ENCODE data around the gene AGPAT3. TPM values are rescaled to one million over a fixed set of nuclear protein-coding genes. Genes with fewer than 3 reads are reported as not detected.
A peak's percentile ranks its signal among the peaks of the same experiment; 100 is the strongest.
"Not testable (repeated sequence)": the region's sequence is repeated elsewhere in the genome, so short reads cannot be mapped to it uniquely, and the experiment has no call there.

The AGPAT3 gene
- total and polyA plus RNA-seq, 8 donors: 9.9 to 83.1 (median 36.7) TPM

DNA sequence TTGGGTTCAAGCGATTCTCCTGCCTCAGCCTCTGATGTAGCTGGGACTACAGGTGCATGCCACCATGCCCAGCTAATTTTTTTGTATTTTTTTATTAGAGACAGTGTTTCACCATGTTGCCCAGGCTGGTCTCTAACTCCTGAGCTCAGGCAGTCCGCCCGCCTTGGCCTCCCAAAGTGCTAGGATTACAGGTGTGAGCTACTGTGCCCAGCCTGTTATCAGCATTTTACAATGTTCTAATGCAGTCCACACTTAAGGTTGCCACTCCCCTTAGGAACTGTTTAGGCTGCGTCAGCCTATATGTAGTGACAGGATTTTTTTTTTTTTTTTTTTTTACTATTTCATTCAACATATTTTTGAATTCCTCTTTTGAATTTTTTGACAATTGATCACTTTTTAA is 30.2 kb downstream of the AGPAT3 start:
- peak; percentile 55 to 62 for DNase-seq
- Histone ChIP-seq H3K4me1 (peaks cover 25 to 53% (median 34%) of the 10 kb centered on the region in 4 donors), H3K9me3 (no peaks in the 10 kb centered on the region), H3K27ac (peak overlapping the region in 1 of 5 donors; percentile 12), H3K36me3 (peaks cover 0 to 18% (median 11%) of the 10 kb centered on the region in 4 donors), H3K4me3 (no peak overlapping the region), H3K27me3 (no peaks in the 10 kb centered on the region)
- intact Hi-C loops (cut with DNase I; ENCODE audit: low total_unique reads): no loop called here
- whole genome bisulfite sequencing, 5 donors: 50 to 81% (median 58%) methylated on average over 4 of the region's 4 CpGs
- no peak for TF ChIP-seq POLR2A (IDR thresholded peaks at IDR 0.05)
- peak in 1 of 3 donors; percentile 37 for TF ChIP-seq POLR2AphosphoS5 (IDR thresholded peaks at IDR 0.05)

DNA sequence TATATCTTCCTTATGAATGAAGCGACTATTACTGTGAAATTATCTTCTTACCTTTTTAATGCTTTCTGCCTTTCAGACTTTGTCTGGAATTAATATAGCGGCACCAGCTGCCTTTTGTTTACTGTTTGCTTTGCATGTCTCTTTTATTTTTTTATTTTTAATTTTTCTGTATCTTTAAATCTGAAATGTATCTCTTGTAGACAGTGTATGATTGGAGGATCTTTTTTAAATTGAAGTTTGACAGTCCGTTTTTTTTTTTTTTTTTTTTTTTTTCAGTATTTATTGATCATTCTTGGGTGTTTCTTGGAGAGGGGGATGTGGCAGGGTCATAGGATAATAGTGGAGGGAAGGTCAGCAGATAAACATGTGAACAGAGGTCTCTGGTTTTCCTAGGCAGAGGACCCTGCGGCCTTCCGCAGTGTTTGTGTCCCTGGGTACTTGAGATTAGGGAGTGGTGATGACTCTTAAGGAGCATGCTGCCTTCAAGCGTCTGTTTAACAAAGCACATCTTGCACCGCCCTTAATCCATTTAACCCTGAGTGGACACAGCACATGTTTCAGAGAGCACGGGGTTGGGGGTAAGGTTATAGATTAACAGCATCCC is 31.8 kb downstream of the AGPAT3 start:
- H3K4me3 ChIP-seq; H3K27ac ChIP-seq; H3K9me3 ChIP-seq; intact Hi-C loops (cut with DNase I; ENCODE audit: low total_unique reads); H3K27me3 ChIP-seq; DNase-seq: not testable (repeated sequence)
- H3K36me3 ChIP-seq: peaks cover 0 to 15% (median 10%) of the 10 kb centered on the region in 4 donors
- 64 to 88% (median 87%) methylated on average over 3 to 6 of the region's 8 CpGs for WGBS, 5 donors
- peaks cover 25 to 61% (median 40%) of the 10 kb centered on the region in 4 donors for H3K4me1 ChIP-seq

DNA sequence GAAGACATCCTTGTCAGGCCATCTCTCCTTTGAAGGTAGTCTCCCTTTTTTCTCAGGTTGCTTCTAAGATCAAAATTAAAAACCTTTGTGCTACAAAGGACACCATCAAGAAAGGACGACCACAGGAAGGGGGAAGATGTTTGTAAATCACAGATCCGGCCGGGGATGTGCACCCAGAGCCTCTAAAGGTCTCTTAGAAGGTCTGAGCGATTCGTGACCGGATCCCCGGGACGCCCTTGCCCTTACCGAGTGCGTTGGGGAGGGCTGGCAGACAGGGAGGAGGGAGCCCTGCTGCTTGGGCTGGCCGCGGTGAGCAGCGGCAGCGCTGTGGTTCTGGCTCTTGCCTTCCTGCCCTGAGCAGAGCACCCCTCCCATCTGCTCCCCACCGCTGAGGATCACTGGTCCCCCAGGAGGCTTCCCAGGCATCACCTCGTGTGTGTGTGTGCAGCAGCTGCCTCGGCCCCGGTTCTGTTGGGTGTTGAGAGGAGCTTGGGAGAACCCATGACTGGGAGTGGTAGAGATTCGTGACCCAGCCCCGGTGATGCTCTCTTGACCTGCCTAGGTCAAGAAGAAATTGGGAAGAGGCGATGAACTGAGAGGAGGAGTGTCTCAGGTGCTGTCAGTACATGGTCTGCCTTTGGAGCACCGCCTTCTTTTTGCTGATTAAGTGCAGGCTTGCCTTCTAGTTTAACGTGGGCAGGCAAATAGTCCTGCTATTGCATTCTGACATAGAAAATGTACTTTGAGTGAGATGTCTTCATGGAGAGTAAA is 34.5 kb downstream of the AGPAT3 start:
- TF ChIP-seq, protein P1, sequence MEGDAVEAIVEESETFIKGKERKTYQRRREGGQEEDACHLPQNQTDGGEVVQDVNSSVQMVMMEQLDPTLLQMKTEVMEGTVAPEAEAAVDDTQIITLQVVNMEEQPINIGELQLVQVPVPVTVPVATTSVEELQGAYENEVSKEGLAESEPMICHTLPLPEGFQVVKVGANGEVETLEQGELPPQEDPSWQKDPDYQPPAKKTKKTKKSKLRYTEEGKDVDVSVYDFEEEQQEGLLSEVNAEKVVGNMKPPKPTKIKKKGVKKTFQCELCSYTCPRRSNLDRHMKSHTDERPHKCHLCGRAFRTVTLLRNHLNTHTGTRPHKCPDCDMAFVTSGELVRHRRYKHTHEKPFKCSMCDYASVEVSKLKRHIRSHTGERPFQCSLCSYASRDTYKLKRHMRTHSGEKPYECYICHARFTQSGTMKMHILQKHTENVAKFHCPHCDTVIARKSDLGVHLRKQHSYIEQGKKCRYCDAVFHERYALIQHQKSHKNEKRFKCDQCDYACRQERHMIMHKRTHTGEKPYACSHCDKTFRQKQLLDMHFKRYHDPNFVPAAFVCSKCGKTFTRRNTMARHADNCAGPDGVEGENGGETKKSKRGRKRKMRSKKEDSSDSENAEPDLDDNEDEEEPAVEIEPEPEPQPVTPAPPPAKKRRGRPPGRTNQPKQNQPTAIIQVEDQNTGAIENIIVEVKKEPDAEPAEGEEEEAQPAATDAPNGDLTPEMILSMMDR (IDR thresholded peaks at IDR 0.05): no peak
- no peak for TF ChIP-seq EP300 (IDR thresholded peaks at IDR 0.05)
- TF ChIP-seq POLR2AphosphoS5 (IDR thresholded peaks at IDR 0.05): no peak
- no peak for TF ChIP-seq POLR2A (IDR thresholded peaks at IDR 0.05)
- DNase-seq: no peak
- Histone ChIP-seq H3K27ac (no peak overlapping the region), H3K4me1 (peaks cover 25 to 59% (median 46%) of the 10 kb centered on the region in 4 donors), H3K36me3 (peaks cover 4 to 20% (median 10%) of the 10 kb centered on the region in 4 donors), H3K9me3 (no peaks in the 10 kb centered on the region), H3K4me3 (no peak overlapping the region), H3K27me3 (no peaks in the 10 kb centered on the region)
- 89 to 94% (median 92%) methylated on average over 19 to 23 of the region's 23 CpGs for WGBS, 5 donors
- intact Hi-C loops (cut with DNase I; ENCODE audit: low total_unique reads): no loop called here

DNA sequence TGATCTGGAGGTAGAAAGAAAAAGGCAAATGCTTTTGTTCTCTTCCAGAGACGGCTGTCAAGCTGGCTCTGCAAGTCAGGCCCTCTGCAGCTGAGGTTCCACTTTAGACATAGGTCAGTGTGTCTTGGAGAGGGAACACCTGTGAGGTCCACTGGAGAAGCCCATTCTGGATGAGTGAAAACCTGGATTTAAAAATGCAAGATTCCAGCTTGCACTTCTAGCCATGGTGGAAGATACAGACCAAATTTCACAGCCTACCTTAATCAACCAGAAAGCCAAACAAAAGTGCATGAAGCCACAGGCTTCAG is 35.0 kb downstream of the AGPAT3 start:
- WGBS, 5 donors: 35 to 83% (median 65%) methylated on average over 1 of the region's 1 CpG
- intact Hi-C loops (cut with DNase I; ENCODE audit: low total_unique reads): no loop called here
- no peak for DNase-seq
- peaks cover 4 to 24% (median 14%) of the 10 kb centered on the region in 4 donors for H3K36me3 ChIP-seq
- peaks cover 20 to 53% (median 45%) of the 10 kb centered on the region in 4 donors for H3K4me1 ChIP-seq
- H3K4me3 ChIP-seq: no peak overlapping the region
- H3K9me3 ChIP-seq: no peaks in the 10 kb centered on the region
- no peak overlapping the region for H3K27ac ChIP-seq
- TF ChIP-seq, protein P1 (IDR thresholded peaks at IDR 0.05): no peak
- TF ChIP-seq POLR2A (IDR thresholded peaks at IDR 0.05): no peak
- no peak for TF ChIP-seq EP300 (IDR thresholded peaks at IDR 0.05)
- TF ChIP-seq POLR2AphosphoS5 (IDR thresholded peaks at IDR 0.05): no peak
- no peaks in the 10 kb centered on the region for H3K27me3 ChIP-seq

DNA sequence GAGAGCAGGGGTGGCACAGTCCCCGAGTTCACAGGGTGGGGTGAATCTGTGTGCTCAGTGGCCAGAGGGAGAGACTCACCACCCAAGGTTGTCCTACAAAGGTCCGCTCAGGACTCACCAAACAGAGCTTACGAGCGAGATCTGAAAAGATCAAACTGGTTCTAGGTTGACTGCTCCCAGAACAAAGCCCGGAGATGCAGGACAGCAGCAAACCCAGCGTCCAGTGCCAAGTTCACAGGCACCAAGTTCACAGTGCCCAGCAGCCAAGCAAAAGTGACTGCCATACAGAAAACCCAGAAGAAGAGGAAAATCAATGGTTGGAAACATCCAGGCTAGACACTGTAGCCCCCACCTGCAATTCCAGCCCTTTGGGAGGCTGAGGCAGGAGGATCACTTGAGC is 35.7 kb downstream of the AGPAT3 start:
- DNase-seq: no peak
- Histone ChIP-seq H3K4me3 (no peak overlapping the region), H3K27ac (no peak overlapping the region), H3K9me3 (no peaks in the 10 kb centered on the region), H3K36me3 (peaks cover 4 to 26% (median 19%) of the 10 kb centered on the region in 4 donors), H3K4me1 (peaks cover 14 to 47% (median 40%) of the 10 kb centered on the region in 4 donors), H3K27me3 (no peaks in the 10 kb centered on the region)
- TF ChIP-seq, protein P1 (IDR thresholded peaks at IDR 0.05): no peak
- TF ChIP-seq EP300 (IDR thresholded peaks at IDR 0.05) (no peak), POLR2AphosphoS5 (IDR thresholded peaks at IDR 0.05) (no peak), POLR2A (IDR thresholded peaks at IDR 0.05) (no peak)
- WGBS, 5 donors: 47 to 89% (median 66%) methylated on average over 6 of the region's 6 CpGs
- intact Hi-C loops (cut with DNase I; ENCODE audit: low total_unique reads): no loop called here
